IMR-90 (cell line): ENCODE measurements around the gene ZDHHC7. TPM values are rescaled to one million over a fixed set of nuclear protein-coding genes. Genes with fewer than 3 reads are reported as not detected.

Source experiments
- ATAC-seq: fragments of 200-7000 bp; cut with Tn5 transposase; 2 replicates; pipeline ENCODE4 v1.9.1; 2020; ENCODE audit warnings: low read depth, mild to moderate bottlenecking, moderate library complexity
- BruUV-seq: library from RNA; stranded (reverse); fragments of 400-500 nt; replicated peaks from 2 replicates; lab custom pipeline; 2021; lab: Mats Ljungman, UMichigan
- CTCF ChIA-PET: fragments of 300-600 bp; formaldehyde crosslinking; extraction: SDS; loops from one replicate; lab custom pipeline; 2021; ENCODE audit warnings: antibody characterized with exemption; lab: Yijun Ruan, JAX
- POLR2A ChIA-PET: fragments of 300-600 bp; sonication (Branson Sonifier 250); formaldehyde crosslinking; loops from one replicate; lab custom pipeline; 2022; ENCODE audit warnings: antibody characterized with exemption; ENCODE audit not compliant: unreplicated experiment; lab: Charles Lee
- DNase-seq: peaks from one replicate; pipeline ENCODE4 v3.0.0; 2013
- H2AFZ ChIP-seq: replicated peaks from 2 replicates; pipeline ENCODE3; 2013; ENCODE audit warnings: low read length, mild to moderate bottlenecking; ENCODE audit not compliant: poor library complexity
- H2AK5ac ChIP-seq: 2 replicates; pipeline ENCODE4 v1.6.1; 2013; ENCODE audit warnings: low read depth, low read length, inconsistent platforms
- H2AK9ac ChIP-seq: replicated peaks from 2 replicates; pipeline ENCODE3; 2013; ENCODE audit warnings: mild to moderate bottlenecking, low read depth, low read length, moderate library complexity; ENCODE audit not compliant: poor library complexity
- H2BK120ac ChIP-seq: 2 replicates; pipeline ENCODE4 v1.6.1; 2013; ENCODE audit warnings: low read depth, low read length, inconsistent platforms
- H2BK15ac ChIP-seq: 3 replicates; pipeline ENCODE4 v1.6.1; 2013; ENCODE audit warnings: low read depth, low read length, inconsistent platforms
- H2BK20ac ChIP-seq: 2 replicates; pipeline ENCODE4 v1.6.1; 2013; ENCODE audit warnings: low read depth, mild to moderate bottlenecking, inconsistent platforms, low read length, moderate library complexity
- H2BK5ac ChIP-seq: 2 replicates; pipeline ENCODE4 v1.6.1; 2013; ENCODE audit warnings: mild to moderate bottlenecking, low read depth, low read length, inconsistent platforms; ENCODE audit not compliant: poor library complexity, severe bottlenecking
- H3K14ac ChIP-seq: replicated peaks from 2 replicates; pipeline ENCODE4 v1.6.1; 2013; ENCODE audit warnings: low read depth, low read length, inconsistent platforms
- H3K18ac ChIP-seq: 2 replicates; pipeline ENCODE4 v1.6.1; 2013; ENCODE audit warnings: low read depth, low read length, control low read depth
- H3K23ac ChIP-seq: 2 replicates; pipeline ENCODE4 v1.6.1; 2013; ENCODE audit warnings: low read depth, low read length, inconsistent platforms
- H3K27ac ChIP-seq: 2 replicates; pipeline ENCODE4 v1.5.1; 2013; ENCODE audit warnings: mild to moderate bottlenecking, control low read depth, low read length; ENCODE audit not compliant: insufficient read depth
- H3K27me3 ChIP-seq: 2 replicates; pipeline ENCODE4 v1.6.1; 2013; ENCODE audit warnings: low read length; ENCODE audit not compliant: control insufficient read depth, insufficient read depth
- H3K36me3 ChIP-seq: 2 replicates; pipeline ENCODE4 v1.6.1; 2013; ENCODE audit warnings: low read length, mixed read lengths; ENCODE audit not compliant: control insufficient read depth, insufficient read depth
- H3K4ac ChIP-seq: 2 replicates; pipeline ENCODE4 v1.6.1; 2013; ENCODE audit warnings: low read depth, low read length, inconsistent platforms
- H3K4me1 ChIP-seq: 2 replicates; pipeline ENCODE4 v1.6.1; 2013; ENCODE audit warnings: low read length, mixed read lengths; ENCODE audit not compliant: control insufficient read depth, insufficient read depth
- H3K4me2 ChIP-seq: 2 replicates; pipeline ENCODE4 v1.6.1; 2013; ENCODE audit warnings: low read depth, mild to moderate bottlenecking, control low read depth, low read length, moderate library complexity
- H3K4me3 ChIP-seq: 2 replicates; pipeline ENCODE4 v1.5.1; 2013; ENCODE audit warnings: low read depth, mild to moderate bottlenecking, control low read depth, low read length, moderate library complexity; ENCODE audit not compliant: insufficient read depth
- H3K56ac ChIP-seq: 2 replicates; pipeline ENCODE4 v1.6.1; 2013; ENCODE audit warnings: low read length, inconsistent platforms; ENCODE audit not compliant: insufficient read depth; ENCODE audit errors: extremely low read depth
- H3K79me1 ChIP-seq, 2 experiments: 2 replicates each; pipeline ENCODE4 v1.6.1; 2013; ENCODE audit warnings: low read length in 2 of 2, inconsistent platforms in 1 of 2, low read depth in 1 of 2
- H3K9ac ChIP-seq: 2 replicates; pipeline ENCODE4 v1.6.1; 2013; ENCODE audit warnings: low read depth, low read length, control low read depth
- H3K9me1 ChIP-seq: 2 replicates; pipeline ENCODE4 v1.6.1; 2013; ENCODE audit warnings: low read length, inconsistent platforms; ENCODE audit not compliant: insufficient read depth
- H3K9me3 ChIP-seq: 2 replicates; pipeline ENCODE4 v1.6.1; 2013; ENCODE audit warnings: low read length; ENCODE audit not compliant: control insufficient read depth, insufficient read depth
- H4K20me1 ChIP-seq: 2 replicates; pipeline ENCODE4 v1.6.1; 2013; ENCODE audit warnings: low read length, inconsistent platforms; ENCODE audit not compliant: insufficient read depth
- H4K5ac ChIP-seq: 2 replicates; pipeline ENCODE4 v1.6.1; 2013; ENCODE audit warnings: mild to moderate bottlenecking, low read depth, low read length, control low read depth
- H4K8ac ChIP-seq, 2 experiments: 2 replicates each; pipeline ENCODE4 v1.6.1; 2013; ENCODE audit warnings: low read depth in 2 of 2, low read length in 2 of 2, control low read depth in 1 of 2, inconsistent platforms in 1 of 2
- H4K91ac ChIP-seq: 2 replicates; pipeline ENCODE4 v1.6.1; 2013; ENCODE audit warnings: low read depth, low read length, inconsistent platforms; ENCODE audit not compliant: insufficient read depth
- CHD1 ChIP-seq: IDR thresholded peaks from 2 replicates; pipeline ENCODE4 v1.6.1; 2012; ENCODE audit warnings: low read depth, low read length, improper control_type of control experiment
- POLR2A ChIP-seq: IDR thresholded peaks from 2 replicates; pipeline ENCODE4 v1.6.1; 2012; ENCODE audit warnings: mild to moderate bottlenecking, low read depth, low read length
- RCOR1 ChIP-seq: IDR thresholded peaks from 2 replicates; pipeline ENCODE4 v1.6.1; 2012; ENCODE audit warnings: mild to moderate bottlenecking, low read length, improper control_type of control experiment; ENCODE audit not compliant: insufficient replicate concordance
- SMC3 ChIP-seq: fragments of 150-350 bp; IDR thresholded peaks from 2 replicates; pipeline ENCODE4 v1.6.1; 2016; ENCODE audit warnings: low read depth, mild to moderate bottlenecking, antibody characterized with exemption, low read length, moderate library complexity
- WGBS, 2 experiments: methylation state at CpG; one replicate each; pipeline versions ENCODE4 v1.1.5 to v1.1.7; 2013; ENCODE audit warnings: missing lambda C conversion rate in 2 of 2; ENCODE audit not compliant: insufficient read length in 1 of 2; ENCODE audit errors: extremely low coverage in 2 of 2; 5-methylcytosine and 5-hydroxymethylcytosine counted together
- dilution Hi-C: fragments of 300-500 bp; cut with HindIII; formaldehyde crosslinking; loops from one replicate; pipeline ENCODE4 v1.14.3; 2018; ENCODE audit warnings: low sequenced_read_pairs; ENCODE audit not compliant: unreplicated experiment
- in situ Hi-C: fragments of 300-500 bp; cut with MboI; formaldehyde crosslinking; loops from 3 replicates; pipeline ENCODE4 v1.14.3; 2019; ENCODE audit warnings: low sequenced_read_pairs, inconsistent platforms, mixed read lengths
- intact Hi-C: fragments of 100-400 bp; cut with micrococcal nuclease; formaldehyde crosslinking; loops from 2 replicates; pipeline ENCODE4 v1.10.0; 2022
- polyA plus RNA-seq, 3 experiments: library from polyadenylated mRNA; depleted of rRNA; stranded (reverse); fragments of >200 nt; gene quantifications; 2 replicates each; pipeline ENCODE4 v1.2.3, GENCODE V29; 2012; ENCODE audit warnings: low replicate concordance in 1 of 3
- total RNA-seq: library from RNA; depleted of rRNA; stranded (reverse); fragments of >200 nt; gene quantifications from 2 replicates; pipeline ENCODE4 v1.2.3, GENCODE V29; 2012

Gene ZDHHC7
- total and polyA plus RNA-seq, 2 of the 4 experiments (the other 2 are of a cell fraction), result 80.1 to 97.1 TPM

- Histone ChIP-seq H3K56ac (no peak overlapping the region), H3K9ac (no peak overlapping the region), H3K79me1 (no peaks in the 10 kb centered on the region), H3K23ac (no peak overlapping the region), H2AK9ac (no peak overlapping the region), H3K27ac (no peak overlapping the region), H4K8ac (no peak overlapping the region), H3K14ac (no peak overlapping the region), H3K36me3 (no peaks in the 10 kb centered on the region), H4K20me1 (no peaks in the 10 kb centered on the region; the same call in 1 of the 2 replicates), H4K5ac (no peak overlapping the region), H3K4ac (no peak overlapping the region), H2BK15ac (no peak overlapping the region), H2AFZ (no peak overlapping the region), H3K4me2 (no peak overlapping the region), H3K27me3 (no peaks in the 10 kb centered on the region), H2BK120ac (no peak overlapping the region), H3K9me3 (no peaks in the 10 kb centered on the region), H2BK5ac (no peak overlapping the region), H2AK5ac (no peak overlapping the region), H3K18ac (no peak overlapping the region), H3K9me1 (no peaks in the 10 kb centered on the region; the same call in 1 of the 2 replicates), H2BK20ac (no peak overlapping the region), H3K4me1 (peaks cover 4% of the 10 kb centered on the region; the same call in 1 of the 2 replicates), H4K91ac (no peak overlapping the region), H3K4me3 (no peak overlapping the region)
- dilution Hi-C loops, result no loop called here
- BruUV-seq, result no TSS peak
- TF ChIP-seq SMC3 (no peak), RCOR1 (no peak), POLR2A (no peak), CHD1 (no peak)
- in situ Hi-C loops, result loop anchor here (25.0 kb wide), 1 partner anchor 318 kb away; the partner anchor contains the start of gene KLHL36
- POLR2A ChIA-PET, result no interaction called here
- DNase-seq, result no peak
- intact Hi-C loops, result no loop called here
- CTCF ChIA-PET, result no interaction called here
- ATAC-seq, result no peak
- WGBS, 2 experiments, result 85% methylated on average over 4 of the region's 6 CpGs; no CpG with 5 or more reads in 1 of the 2 experiments
These were observed 55.9 kb downstream of the ZDHHC7 start for GRCh38 chr16:84955427-84955826.
